ENCODE results near the gene PRKAG2. TPM values are rescaled to one million over a fixed set of nuclear protein-coding genes. Genes with fewer than 3 reads are reported as not detected.
"Not testable (repeated sequence)": the region's sequence is repeated elsewhere in the genome, so short reads cannot be mapped to it uniquely, and the experiment has no call there.

The PRKAG2 gene
- total and polyA plus RNA-seq, 10 donors = 15.8 to 50.9 (median 32.8) TPM

DNA sequence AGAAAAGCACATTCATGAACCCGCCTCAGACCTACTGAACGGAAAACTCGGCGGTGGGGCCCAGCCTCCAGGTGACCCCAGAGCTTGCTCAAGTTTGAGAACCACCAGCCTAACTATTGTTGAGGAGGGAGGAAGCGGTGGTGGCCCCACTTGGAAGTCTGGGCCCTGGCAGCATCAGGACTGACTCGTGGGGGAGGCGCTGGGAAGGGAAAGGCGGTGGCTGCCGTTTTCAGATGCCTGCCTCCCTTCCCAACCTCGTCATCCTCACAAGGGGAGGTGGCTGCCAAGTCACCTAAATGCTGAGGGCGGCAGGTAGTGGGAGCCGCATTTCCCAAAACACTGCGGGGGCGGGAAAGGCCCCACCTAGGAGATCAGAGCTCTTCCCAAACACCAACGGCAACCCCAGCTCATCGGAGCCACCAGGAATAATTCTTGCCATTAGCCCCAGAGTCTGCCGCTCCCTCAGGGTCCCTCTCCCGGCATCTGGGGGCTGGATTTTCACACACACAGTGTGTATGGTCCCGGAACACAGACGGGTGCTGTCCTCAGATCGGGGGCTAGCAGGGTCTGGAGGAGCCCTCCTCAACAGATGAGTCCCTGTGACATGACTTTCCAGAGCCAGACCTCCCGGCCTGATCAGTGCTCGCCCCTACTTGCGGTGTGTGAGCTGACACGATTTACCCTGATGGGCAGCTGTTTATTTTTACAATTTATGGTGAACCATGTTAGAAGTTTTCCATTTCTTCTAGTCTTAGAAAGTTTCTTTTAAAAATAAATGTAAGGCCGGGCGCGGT is 31.3 kb downstream of the PRKAG2 start:
- Histone ChIP-seq H3K27me3 (replicated peaks in 1 of 7) (no peaks in the 10 kb centered on the region), H3K27ac (no peak overlapping the region), H3K9me3 (no peaks in the 10 kb centered on the region), H3K4me3 (no peak overlapping the region), H3K36me3 (peaks cover 0 to 16% (median 0%) of the 10 kb centered on the region in 6 donors), H3K4me1 (peaks cover 0 to 15% (median 10%) of the 10 kb centered on the region in 6 donors)
- intact Hi-C loops (cut with DNase I; ENCODE audit: low total_unique reads) = no loop called here
- 89 to 93% (median 91%) methylated on average over 19 to 28 of the region's 28 CpGs for WGBS, 5 donors
- no peak for DNase-seq
- no peak for TF ChIP-seq POLR2AphosphoS5 (IDR thresholded peaks at IDR 0.05)
- TF ChIP-seq, protein P1, sequence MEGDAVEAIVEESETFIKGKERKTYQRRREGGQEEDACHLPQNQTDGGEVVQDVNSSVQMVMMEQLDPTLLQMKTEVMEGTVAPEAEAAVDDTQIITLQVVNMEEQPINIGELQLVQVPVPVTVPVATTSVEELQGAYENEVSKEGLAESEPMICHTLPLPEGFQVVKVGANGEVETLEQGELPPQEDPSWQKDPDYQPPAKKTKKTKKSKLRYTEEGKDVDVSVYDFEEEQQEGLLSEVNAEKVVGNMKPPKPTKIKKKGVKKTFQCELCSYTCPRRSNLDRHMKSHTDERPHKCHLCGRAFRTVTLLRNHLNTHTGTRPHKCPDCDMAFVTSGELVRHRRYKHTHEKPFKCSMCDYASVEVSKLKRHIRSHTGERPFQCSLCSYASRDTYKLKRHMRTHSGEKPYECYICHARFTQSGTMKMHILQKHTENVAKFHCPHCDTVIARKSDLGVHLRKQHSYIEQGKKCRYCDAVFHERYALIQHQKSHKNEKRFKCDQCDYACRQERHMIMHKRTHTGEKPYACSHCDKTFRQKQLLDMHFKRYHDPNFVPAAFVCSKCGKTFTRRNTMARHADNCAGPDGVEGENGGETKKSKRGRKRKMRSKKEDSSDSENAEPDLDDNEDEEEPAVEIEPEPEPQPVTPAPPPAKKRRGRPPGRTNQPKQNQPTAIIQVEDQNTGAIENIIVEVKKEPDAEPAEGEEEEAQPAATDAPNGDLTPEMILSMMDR (IDR thresholded peaks at IDR 0.05 in 8 of 11, conservative IDR thresholded peaks at IDR 0.05 in 3 of 11) = no peak
- no peak for TF ChIP-seq POLR2A (IDR thresholded peaks at IDR 0.05)

DNA sequence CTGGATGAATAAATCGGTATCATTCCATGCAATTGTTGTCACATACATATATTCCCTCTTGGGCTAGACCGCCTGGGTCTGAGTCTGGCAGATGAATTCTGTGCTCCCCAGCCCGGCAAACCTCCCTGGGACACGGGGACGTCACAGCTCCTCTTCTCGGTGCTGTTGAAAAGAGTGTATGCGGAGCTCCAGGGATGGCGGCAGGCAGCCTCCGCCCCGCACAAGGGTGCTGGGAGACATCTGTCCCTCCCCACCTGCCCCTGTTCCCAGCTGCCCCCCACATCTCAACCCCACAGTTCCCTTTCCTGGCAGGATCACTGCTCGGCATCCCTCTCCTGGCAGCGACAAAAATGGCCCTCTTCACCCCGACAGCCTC is 32.1 kb downstream of the PRKAG2 start:
- Histone ChIP-seq H3K9me3 (no peaks in the 10 kb centered on the region), H3K36me3 (peaks cover 0 to 16% (median 0%) of the 10 kb centered on the region in 6 donors), H3K4me3 (no peak overlapping the region), H3K27me3 (replicated peaks in 1 of 7) (no peaks in the 10 kb centered on the region), H3K4me1 (peaks cover under 1 to 15% (median 8%) of the 10 kb centered on the region in 6 donors), H3K27ac (no peak overlapping the region)
- 83 to 96% (median 93%) methylated on average over 11 to 13 of the region's 13 CpGs for WGBS, 5 donors
- TF ChIP-seq, protein P1 (IDR thresholded peaks at IDR 0.05 in 8 of 11, conservative IDR thresholded peaks at IDR 0.05 in 3 of 11) = no peak
- TF ChIP-seq POLR2A (IDR thresholded peaks at IDR 0.05) = no peak
- TF ChIP-seq POLR2AphosphoS5 (IDR thresholded peaks at IDR 0.05) = no peak
- intact Hi-C loops (cut with DNase I; ENCODE audit: low total_unique reads) = no loop called here
- DNase-seq = no peak

DNA sequence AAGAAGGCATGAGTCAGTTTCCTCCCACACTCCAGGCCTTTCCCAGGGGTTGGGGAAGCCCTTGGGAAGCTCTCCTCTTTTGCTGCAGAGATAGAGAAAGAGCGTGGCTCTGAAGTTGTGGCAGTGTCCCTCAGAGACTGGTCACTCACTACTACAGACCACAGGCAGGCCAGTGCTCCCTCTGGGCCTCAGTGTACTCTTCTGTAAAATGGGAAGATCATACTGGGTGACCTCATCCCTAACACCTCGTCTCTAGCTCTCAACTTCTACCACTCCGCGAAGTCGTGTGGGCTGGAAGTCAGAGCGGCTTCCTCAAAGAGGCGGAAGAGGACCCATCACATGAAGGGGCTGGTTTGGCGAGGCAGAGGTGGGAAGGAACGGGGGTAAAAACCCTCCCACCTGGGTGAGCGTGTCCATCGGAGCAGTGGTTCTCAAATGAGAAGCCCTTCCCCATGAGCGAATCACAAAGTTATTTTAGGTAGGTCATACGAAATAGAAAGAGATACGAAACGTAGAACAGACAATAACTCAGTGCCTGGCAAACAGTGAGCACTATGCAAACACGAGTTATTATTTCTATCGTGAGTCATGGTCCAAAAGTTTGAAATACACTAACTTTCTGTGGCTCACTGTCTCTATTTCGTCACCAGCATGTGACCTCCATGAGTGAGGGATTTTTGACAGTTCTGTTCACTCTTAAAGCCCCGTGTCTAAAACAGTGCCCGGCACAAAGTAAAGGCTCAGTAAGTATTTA is 32.7 kb downstream of the PRKAG2 start:
- H3K27me3 ChIP-seq (replicated peaks in 1 of 7) = no peaks in the 10 kb centered on the region
- peaks cover 6 to 19% (median 13%) of the 10 kb centered on the region in 6 donors for H3K4me1 ChIP-seq
- intact Hi-C loops (cut with DNase I; ENCODE audit: low total_unique reads) = no loop called here
- H3K27ac ChIP-seq = peak overlapping the region in 1 of 8 donors; percentile 14
- H3K4me3 ChIP-seq = no peak overlapping the region
- 80 to 95% (median 81%) methylated on average over 20 of the region's 20 CpGs for WGBS, 5 donors
- TF ChIP-seq POLR2A (IDR thresholded peaks at IDR 0.05) (no peak), POLR2AphosphoS5 (IDR thresholded peaks at IDR 0.05) (no peak)
- TF ChIP-seq, protein P1 (IDR thresholded peaks at IDR 0.05 in 8 of 11, conservative IDR thresholded peaks at IDR 0.05 in 3 of 11) = no peak
- no peak for DNase-seq
- H3K36me3 ChIP-seq = peaks cover 0 to 16% (median 0%) of the 10 kb centered on the region in 6 donors
- no peaks in the 10 kb centered on the region for H3K9me3 ChIP-seq

DNA sequence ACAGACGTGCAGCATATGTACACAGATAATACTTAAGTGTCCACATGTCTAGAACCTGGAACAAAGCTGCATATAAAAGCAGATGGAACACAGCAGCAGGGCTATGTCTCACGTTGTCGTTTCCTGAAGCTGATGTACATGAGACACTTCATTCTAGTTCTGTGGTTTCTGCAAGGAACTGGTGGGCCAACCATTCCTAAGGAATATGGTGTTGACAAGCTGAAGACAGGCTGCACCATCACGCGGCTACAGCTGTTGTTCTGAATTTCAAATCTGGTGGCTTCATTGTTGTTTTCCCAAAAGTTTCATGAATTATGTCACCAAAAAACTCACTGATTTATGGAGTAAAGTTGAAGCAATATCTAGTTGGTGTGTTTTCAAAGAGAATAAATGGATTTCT is 33.7 kb downstream of the PRKAG2 start:
- 68 to 81% (median 79%) methylated on average over 5 of the region's 5 CpGs for WGBS, 5 donors
- H3K4me3 ChIP-seq = no peak overlapping the region
- no peaks in the 10 kb centered on the region for H3K27me3 ChIP-seq (replicated peaks in 1 of 7)
- H3K9me3 ChIP-seq = no peaks in the 10 kb centered on the region
- intact Hi-C loops (cut with DNase I; ENCODE audit: low total_unique reads) = no loop called here
- no peak overlapping the region for H3K27ac ChIP-seq
- H3K4me1 ChIP-seq = peaks cover 10 to 29% (median 24%) of the 10 kb centered on the region in 6 donors
- TF ChIP-seq POLR2AphosphoS5 (IDR thresholded peaks at IDR 0.05) = no peak
- TF ChIP-seq, protein P1 (IDR thresholded peaks at IDR 0.05 in 8 of 11, conservative IDR thresholded peaks at IDR 0.05 in 3 of 11) = no peak
- no peak for TF ChIP-seq POLR2A (IDR thresholded peaks at IDR 0.05)
- DNase-seq = no peak
- peaks cover 0 to 12% (median 0%) of the 10 kb centered on the region in 6 donors for H3K36me3 ChIP-seq

GRCh38 chr7:151841395-151842051 is 35.4 kb downstream of the PRKAG2 start:
- H3K27ac ChIP-seq; H3K9me3 ChIP-seq; DNase-seq; H3K4me3 ChIP-seq; intact Hi-C loops (cut with DNase I; ENCODE audit: low total_unique reads); H3K27me3 ChIP-seq (replicated peaks in 1 of 7): not testable (repeated sequence)
- 95 to 98% (median 97%) methylated on average over 1 of the region's 1 CpG for WGBS, 5 donors
- Histone ChIP-seq H3K4me1 (peaks cover 18 to 40% (median 35%) of the 10 kb centered on the region in 6 donors), H3K36me3 (peaks cover 0 to 12% (median 0%) of the 10 kb centered on the region in 6 donors)
